GM19455 (cell line): ENCODE data around the gene BCL11B.

Experiments
- ATAC-seq: cut with Tn5 transposase; IDR thresholded peaks from one replicate; pipeline ENCODE4 v1.9.1; 2021; ENCODE audit not compliant: unreplicated experiment

Gene BCL11B

DNA sequence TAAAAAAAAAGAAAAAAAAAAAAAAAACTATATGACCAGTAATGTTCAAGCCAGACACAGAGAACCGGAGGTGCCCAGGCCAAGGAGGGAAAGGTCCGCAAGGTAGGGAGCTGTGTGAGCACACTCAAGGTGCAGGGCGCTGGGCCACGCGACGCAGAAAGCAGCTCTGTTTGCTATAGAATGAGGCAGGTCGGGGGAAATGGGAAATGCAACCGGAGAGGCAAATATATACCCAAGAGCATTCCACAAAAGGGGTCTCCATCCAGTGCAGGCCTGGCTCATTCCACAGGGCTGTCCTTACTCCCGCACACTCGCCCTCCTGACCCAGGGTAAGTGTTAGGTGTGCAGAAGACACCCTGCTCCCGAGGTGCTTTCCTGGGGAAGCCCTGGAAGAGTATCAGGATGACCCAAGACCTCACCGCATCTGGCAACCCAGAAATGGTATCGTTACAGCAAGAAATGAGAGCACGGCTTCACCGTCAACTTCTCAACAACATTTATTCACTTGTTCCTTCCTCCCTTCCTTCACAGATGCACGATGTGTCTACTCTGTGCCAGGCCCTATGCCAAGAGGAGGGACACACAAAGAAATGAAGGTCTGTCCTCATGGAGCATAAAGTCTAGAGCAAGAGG, 86.4 kb downstream of the BCL11B start:
- no peak for ATAC-seq

DNA sequence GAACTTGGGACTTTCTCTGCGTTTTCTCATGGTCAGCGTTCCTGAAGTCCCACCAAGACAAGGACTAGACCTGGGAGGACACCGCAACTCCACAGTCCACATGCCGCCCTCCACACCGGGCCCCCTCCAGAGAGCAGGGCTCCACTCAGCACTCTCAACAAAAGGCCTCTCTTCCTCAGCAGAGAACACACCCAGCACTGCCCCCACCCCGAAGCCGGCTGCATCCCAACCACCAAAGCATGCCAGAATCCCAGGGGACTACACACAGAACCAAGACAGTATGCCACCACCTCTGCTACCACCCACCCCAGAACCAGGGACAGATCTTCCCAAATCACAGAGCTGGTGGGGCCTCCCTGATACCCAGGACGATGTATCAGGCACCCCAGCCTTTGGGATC, 88.3 kb downstream of the BCL11B start:
- no peak for ATAC-seq

DNA sequence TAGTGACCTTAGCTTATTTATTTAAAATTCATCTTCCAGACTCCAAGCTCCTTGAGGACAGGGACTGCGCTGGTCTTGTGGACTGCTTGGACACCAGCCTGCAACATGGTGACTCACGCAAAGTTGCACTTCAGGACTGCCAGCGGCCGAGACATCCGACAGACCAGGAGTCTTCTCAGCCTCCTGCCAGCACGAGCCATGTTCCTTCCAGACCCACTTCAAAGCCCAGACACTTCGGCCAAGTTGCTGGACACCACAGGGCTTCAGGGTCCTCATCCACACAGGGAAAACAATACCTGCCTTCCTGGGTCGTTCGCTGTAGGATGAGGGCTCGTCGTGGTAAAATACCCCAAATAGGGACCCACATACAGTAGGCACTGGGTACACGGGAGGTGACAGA, 88.7 kb downstream of the BCL11B start:
- no peak for ATAC-seq

DNA sequence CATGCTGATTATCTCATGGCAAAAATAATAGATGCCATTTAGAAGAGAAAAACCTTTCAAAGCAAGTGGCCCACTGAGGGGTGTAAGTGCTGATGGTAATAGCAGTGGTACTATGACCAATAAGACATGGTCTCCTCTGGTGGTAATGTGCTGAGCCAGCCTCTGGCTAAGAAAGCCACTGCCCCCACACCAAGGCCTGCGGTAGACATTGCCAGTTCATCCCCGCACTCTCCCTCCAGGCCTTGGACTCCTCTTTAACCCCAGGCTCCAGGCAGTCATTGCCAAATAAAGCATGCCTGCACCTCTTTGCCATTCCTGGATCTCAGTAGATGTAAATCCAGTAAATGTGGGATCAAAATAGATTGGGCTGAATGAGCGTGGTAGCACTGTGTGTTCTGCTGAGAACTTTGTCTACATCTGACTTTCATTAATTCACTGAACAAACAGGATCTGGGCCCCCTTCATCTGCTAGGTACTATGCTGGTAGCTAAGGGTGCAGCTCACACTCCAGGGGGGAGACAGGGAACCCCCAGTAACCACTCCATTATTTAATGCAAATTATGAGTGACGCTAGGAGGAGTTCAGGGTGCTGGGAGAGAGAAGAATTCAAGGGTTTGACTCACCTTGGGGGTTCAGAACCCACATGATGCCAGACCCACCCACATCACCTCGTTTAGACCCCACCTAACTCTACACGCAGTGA, 89.3 kb downstream of the BCL11B start:
- no peak for ATAC-seq

DNA sequence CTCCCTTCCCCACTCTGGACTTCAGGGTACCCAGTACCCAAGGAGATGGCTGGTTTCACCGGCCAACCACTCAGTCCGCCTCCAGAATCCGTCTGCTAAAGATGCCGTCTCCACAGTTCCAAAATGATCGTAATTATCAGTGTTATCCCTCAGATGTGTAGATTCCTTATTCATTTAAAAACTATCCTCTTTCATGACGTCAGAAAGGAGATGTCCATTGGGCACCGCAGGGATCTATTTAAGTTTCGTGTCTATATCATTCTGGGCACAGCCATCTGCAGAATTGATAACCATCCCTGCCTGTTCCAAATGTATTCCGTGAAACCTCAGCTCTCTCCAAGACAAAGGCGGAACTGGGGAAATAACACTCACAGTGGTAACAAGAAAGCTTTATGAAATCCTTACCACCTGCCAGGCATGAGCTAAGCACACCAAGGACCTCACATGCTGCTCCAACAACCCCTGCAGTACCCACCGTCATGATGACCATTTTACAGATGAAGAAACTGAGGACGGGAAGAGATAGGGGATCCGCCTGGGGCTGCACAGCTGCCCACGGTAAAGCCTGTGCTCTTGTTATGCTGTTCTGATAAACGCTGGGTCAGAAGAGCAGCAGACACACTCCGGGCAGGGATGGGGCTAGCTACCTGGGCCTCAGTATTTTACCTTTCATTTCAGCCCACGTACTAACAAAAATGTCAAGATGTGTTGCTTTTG, 90.0 kb downstream of the BCL11B start:
- ATAC-seq = no peak

DNA sequence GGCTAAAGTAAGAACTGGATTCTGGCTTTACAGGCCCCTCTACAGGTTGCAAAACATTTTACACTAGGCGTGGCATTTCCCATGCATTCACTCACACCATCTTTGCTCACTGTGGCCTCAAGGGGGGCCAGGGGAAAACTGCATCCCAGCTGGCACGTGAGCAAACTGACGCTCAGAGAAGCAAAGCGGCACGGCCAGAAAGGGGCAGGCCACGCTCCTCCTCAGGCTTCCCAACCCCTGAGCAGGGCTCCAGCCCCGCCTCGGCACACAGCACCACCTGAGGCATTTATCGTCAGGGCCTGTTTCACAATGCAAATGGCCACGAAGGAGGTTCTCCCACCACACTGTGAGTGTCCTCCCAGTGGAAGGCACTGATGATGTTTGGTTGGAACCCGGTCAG, 90.8 kb downstream of the BCL11B start:
- ATAC-seq = no peak

DNA sequence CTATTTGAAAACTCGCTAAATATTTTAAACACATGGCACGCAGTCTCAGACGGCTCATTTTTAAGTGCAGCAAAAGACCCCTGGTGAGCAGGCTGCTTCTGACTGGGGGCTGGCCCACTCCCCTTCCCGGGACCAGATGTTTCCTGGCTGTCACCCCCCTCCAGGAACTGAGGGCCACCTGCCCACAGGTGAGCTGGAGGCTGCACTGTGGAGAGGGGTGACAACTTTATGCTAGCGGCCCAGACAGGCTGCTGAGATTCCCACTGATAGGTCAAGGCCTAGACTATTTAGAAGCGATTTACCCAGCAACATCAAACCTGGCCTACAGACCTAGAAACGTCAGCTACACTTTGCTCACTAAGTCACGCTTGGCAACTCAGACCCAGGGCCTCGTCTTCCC, 92.1 kb downstream of the BCL11B start:
- no peak for ATAC-seq

DNA sequence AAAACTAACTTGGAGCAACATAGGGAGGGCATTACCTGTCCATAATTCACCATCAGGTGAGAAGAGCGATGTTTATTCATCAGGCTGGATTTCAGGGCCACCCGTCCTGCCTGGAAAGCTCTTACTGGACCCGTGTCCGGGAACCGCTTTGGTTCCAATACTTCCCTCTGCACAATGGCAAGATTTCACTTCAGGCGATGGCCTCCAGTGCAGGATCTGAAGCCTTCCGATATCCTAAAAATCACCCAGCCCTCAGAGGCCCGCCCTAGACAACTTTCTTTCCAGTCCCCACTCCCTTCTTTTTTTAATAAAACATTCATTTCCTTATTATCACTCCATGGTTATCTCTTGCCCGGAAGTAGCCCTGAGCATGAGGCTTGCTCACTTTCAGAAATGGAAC, 92.5 kb downstream of the BCL11B start:
- ATAC-seq = no peak

DNA sequence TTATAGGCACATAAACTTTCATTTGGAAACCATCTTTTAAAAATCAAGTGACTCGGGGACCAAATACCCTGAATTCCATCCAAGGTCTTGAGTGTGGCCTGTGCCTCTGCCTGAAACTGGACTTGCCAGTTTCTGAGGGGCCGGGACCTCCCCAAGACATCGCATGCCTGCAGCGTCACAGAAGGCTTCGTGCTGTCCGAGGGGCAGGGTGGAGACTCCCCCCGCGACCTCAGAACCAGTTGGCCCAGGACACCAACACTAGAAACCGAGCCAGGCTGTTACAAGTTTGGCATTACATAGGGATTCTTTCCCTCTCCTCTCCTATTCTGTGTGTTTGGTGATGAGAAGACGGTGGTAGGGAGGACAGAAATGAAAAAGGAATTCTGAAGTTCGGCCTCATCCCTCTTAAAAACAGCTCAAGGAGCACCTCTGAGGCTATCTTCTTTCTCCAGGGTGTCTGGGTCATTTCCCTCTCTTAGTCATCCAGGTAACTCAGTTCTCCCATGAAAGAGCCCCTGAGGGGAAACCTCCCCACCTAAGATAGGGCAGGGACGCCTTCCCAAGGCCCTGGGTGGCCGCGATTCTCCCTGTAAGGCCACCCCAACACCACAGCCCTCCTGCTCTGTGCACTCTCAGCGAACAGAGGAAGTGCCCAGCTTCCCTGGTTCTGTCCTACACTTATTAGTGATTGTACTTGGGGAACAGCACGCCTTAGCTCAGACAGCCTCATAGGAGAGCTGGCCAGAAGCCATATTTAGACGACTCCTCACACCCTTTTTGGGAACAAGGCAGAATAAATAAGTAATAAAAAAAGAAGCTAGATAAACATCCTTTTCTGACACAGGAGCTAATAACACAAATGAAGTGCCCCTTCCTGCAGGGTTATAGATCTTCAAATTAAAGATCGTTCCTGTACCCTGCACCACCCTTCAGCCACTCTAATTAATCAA, 93.8 kb downstream of the BCL11B start:
- no peak for ATAC-seq

DNA sequence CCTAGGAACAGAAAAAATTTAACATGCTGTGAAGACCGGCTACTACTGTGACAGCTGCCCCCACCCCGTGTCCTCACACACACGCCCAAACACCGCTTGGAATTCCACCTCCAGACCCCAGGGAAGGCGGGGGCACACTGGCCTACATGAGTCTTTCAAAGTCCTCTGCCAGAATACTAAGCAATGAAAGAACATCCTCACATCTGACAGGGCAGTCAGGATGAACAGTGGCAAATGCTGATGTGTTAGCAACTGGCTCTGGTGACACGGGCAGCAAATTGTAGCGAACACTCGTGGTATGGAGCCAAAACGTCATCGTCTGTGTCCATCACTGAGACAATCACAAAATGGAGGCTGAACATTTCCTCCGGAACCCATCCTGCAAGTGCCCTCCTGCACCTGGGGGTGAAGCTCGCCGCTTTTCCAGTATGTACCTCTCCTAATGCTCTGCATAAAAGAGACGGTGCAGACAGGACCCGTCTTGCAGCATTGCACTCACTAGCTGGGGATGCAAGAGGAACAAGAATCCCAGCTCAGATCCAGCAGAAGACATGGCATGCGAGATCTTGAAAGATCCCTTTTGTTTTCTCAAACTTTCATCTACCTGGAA, 94.8 kb downstream of the BCL11B start:
- no peak for ATAC-seq

DNA sequence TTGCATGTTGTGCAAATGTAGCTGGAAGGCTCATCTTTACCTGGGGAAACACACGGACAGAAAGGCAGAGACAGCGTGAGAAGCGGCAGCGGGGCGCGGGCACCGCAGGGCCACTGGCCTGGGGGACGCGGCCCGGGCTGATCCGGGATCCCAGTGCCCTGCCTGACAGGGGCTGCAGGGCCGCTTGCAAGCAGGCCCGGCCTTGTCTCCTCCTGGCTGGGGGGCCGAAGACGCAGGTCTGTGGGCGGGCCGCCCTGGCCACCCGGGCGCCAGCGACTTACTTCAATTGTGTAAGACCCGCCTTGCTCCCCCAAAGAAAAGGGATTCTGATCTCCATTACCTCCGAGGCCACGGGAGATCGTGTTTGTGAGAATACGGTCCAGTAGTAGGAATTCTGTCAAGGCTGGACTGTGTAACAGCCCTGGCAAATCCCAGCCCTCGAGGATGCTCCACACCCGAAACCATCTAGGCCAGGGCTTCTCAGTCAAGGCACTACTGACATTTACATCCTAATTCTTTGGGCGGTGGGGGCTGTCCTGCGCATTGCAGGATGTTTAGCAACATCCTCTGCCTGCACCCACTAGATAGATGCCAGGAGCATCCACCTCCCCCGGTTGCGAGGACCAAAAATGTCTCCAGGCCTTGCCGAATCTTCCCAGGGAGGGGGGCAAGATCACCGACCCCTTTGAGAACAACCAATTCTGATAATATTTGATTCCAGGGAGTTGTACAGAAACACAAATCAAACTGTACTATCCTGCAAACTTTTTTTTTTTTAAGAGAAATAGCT, 95.6 kb downstream of the BCL11B start:
- no peak for ATAC-seq

DNA sequence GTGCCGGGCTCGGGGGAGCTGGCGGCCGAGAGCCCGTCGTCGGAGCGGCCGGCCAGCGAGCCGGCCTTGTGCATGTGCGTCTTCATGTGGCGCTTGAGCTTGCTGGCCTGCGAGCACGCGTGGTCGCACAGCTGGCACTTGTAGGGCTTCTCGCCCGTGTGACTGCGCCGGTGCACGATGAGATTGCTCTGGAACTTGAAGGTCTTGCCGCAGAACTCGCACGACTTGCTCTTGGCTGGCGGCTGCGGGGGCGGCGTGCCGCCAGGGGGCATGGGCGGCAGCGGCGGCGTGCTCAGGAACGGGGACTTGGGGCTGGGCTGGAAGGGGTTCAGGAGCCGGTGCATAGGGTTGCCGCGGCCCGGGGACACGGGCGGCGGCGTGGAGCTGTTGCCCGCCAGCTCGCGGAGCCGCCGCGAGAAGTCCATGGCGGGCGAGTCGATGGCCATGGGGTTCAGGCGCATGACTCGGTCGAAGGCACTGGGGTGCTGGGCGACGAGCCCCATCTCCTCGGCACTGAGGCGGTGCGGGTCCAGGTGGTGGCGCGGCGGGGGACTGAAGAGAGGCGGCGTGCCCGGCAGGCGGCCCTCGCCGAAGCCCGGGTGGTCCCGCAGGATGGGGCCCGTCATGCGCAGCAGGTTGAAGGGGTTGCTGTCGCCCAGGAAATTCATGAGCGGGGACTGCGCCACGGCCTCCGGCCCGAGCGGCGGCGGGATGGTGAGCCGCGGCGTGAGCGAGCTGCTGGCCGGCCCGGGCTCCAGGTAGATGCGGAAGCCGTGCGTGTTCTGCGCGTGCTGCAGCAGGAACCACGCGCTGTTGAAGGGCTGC, 96.5 kb downstream of the BCL11B start:
- ATAC-seq = no peak

DNA sequence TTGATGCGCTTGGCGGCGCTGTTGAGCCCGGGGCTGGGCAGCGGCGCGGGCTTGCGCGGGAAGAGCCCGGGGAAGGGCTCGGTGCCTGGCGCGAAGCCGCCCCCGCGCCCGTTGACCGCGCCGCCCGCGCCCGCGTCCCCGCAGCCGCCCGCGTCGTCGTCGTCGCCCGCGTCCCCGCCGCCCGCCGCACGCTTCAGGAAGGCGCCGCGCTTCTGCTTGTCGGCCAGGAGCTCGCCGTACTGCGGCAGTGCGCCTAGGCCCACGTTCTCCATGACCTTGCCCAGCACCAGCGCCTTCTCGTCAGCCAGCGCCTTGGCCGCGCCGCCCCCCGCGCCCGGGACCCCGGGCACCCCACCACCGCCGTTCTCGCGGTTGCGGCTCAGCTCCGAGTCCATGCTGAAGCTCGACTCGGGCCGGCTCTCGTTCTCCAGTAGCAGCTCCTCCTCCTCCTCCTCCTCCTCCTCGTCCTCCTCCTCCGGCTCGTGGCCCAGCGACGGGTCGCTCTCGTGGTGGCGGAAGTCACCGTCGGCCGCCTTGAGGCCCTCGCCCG, 97.2 kb downstream of the BCL11B start:
- no peak for ATAC-seq

DNA sequence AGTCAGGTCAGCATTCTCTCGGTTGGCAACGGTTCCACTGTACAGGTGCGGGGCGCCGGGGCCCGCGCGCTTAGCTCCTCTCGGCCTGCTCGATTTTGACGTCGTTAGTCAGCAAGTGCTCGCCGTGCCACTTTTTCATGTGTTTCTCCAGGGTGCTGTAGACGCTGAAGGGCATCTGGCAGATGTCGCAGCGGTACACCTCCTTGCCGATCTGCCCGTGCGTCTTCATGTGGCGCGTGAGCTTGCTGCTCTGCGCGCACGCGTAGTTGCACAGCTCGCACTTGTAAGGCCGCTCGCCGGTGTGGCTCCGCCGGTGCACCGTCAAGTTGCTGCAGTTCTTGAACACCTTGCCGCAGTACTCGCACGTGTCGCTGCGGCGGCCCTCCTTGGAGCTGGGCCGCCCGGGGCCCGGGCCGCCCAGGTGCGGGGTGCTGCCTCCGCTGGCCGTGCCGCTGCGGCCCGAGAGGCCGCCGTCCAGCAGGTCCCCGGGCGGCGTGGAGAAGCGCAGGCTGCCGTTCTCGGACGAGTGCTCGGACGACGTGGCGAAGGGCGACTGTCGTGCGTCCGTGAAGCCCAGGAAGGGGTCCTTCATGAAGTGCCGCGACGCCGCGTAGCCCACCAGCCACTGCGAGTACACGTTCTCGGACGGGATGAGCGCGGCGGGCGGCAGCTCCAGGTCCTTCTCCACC, 97.8 kb downstream of the BCL11B start:
- ATAC-seq = no peak

DNA sequence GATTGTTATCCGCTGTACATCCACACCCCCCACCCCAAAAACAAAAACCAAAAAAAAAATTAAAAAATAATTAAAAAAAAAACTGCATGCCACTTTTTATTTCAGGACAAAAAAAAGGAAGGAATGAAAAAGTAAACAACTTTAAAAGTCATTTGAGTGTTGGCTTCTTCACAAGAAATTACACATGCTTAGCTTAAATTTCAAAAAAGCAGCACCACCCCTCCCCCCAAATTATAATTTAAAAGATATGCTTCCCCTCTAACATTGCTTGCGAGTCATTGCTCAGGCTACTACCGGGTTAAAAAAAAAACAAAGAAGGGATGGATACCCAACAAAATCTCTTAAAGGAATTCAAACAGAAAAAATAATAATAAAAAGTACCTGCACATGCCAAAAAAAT, 98.5 kb downstream of the BCL11B start:
- ATAC-seq = no peak

DNA sequence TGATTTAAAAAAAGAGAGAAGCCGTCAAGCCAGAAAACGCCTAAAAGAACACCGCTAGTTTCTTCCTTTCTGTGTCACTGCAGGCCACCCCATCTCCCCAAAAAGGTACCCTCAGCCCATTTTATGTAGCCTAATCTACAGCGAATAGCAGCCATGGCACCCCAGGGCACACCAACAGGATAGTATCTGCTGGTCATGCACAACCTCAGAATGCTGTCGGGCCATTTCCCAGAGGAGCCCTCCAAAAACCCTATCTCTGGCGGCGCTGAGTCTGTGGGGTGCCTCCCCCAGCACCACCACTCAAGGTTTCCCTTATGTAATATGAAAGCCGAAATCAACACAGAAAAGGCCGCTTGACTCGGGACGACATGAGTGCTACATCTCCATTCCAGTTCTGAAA, 98.9 kb downstream of the BCL11B start:
- no peak for ATAC-seq

DNA sequence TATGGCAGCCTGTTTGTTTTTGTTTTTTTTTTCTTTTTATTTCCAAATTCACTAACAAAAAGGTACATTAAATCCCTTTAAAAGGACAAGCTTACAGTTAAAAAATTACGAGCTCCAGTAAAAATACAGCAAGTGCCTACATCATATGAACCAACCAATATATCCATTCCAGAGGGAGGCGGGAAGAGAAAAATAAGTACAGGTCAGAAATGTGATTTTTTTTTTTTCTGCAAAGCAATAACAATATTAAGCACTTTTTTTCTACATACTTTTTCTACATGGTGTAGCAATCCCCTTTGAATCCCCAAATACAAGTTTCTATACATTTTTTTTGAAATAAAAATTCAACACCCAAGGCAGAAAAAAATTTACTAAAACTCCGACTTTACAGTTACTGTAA, 100.6 kb downstream of the BCL11B start:
- no peak for ATAC-seq

DNA sequence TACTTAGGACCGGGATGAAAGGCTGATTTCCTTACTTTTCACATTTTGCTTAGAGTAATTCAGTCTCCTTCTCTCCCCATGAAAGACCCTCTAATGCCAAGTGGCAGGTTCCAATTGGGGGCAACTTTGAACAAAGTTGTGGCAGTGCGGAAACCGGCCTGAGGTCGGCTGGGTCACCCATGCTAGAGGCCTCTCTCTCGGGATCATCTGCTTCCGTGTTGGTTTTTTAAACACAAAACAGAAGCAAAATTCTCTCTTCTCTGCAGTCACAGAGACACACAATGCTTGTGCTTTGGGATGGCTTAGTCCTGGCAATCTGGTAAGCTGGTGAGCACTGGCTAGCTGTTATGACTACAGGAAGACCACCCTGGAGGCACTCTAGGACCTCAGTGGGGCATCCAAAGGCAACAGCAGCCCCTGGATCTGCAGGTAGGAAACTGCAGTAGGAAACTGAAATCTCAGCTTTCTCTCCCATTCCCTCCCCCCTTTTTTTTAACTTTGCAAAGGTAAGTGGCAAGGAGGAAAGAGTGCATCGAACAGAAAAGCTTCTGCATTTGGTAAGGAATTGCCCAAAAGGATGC, 102.1 kb downstream of the BCL11B start:
- ATAC-seq = no peak
